Measurements from ENCODE around the gene CAMK1D.

Gene CAMK1D

GRCh38 chr10:12603766-12604470, 254.6 kb downstream of the CAMK1D start:
- DNase-seq, result no peak

GRCh38 chr10:12605580-12606405, 256.4 kb downstream of the CAMK1D start:
- no peak for DNase-seq

- DNase-seq, result no peak
These were observed 257.1 kb downstream of the CAMK1D start for GRCh38 chr10:12606461-12606860.

DNA sequence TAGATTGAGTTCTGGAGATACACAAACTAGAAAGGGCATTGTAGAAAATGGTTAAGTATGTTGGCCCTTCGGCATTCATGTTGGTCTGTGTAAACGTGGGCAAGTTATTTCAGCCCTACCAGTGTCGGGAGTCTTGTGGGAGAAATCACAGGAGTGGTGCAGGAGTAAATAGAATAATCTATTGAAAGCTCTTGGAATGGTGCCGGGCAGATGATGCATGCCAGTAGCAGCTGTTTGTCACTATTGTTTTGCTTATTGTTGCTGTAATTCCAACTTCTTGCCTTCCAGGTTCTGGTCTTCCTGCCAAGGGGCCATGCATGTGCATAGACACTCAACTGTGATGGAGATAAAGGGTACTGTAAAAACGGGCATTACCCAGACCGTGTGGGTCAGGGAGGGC, 259.4 kb downstream of the CAMK1D start:
- no peak for DNase-seq

DNA sequence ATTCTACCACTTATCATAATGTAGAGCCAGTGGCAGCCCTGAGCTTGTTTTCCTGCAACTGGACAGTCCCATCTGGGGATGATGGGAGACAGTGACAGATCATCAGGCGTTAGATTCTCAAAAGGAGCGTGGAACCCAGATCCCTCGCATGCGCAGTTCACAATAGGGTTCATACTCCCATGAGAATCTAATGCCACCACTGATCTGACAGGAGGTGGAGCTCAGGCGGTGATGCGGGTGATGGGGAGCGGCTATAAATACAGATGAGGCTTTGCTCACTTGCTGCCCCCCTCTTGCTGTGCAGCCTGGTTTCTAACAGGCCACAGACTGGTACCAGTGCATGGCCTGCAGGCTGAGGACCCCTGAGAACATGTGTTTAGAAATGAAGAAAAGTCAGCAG, 260.1 kb downstream of the CAMK1D start:
- no peak for DNase-seq

DNA sequence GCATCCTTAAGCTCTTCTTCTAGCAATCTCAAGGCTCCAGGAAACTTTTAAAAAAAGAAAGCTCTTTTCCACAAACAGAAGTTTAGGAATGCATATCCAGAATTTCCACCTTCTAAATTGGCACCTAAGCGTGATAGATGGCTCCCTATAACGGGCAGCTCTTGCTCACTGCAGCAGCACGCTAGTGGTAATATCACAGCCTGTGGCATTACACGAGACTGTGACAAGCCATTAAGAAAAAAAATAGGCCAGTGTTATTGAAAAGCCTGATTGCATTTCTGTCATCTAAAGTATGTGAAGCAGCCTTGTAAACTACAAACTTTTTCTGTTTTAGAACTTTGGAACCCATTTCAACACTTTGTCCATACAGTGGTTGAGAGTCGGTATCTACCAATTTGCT, 263.8 kb downstream of the CAMK1D start:
- no peak for DNase-seq

- no peak for DNase-seq
These were observed 265.0 kb downstream of the CAMK1D start for GRCh38 chr10:12614177-12614995.

DNA sequence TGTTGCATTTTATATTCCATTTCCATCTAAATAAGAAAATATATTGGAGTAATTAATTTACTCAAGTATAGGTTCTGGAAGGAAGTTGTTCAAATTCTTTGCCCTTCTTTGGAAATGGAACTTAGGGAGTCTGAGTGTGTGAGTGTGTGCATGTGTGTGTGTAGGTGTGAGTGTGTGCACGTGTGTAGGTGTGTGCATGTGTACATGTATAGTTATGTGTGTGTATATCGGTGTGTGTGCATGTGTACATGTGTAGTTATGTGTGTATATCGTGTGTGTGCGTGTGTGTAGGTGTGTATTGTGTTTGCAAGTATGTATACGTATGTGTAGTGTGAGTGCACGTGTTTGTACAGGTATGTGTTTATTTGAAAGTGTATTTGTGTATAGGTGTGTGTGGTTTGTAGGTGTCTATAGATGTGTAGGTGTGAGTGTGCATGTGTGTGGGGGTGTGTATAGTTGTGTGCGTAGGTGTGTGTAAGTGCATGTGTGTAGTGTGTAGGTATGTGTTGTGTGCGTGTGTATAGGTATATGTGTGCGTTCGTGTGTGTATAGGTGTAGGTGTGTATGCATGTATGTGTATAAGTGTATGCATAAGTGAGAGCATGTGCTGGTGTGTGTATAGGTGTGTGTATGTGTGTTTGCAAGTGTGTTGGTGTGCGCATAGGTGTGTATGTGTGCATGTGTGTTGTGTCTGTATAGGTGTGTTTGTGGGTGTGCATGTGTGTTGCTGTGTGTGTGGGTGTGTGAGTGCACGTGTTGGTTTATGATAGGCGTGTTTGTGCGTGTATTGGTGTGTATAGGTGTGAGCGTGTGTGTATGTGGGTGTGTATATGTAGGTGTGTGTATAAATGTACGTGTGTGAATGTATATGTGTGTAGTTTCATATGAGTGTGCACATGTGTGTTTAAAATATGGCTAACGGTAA, 266.2 kb downstream of the CAMK1D start:
- DNase-seq, result no peak

- no peak for DNase-seq
These were observed 268.1 kb downstream of the CAMK1D start for GRCh38 chr10:12617191-12618175.

DNA sequence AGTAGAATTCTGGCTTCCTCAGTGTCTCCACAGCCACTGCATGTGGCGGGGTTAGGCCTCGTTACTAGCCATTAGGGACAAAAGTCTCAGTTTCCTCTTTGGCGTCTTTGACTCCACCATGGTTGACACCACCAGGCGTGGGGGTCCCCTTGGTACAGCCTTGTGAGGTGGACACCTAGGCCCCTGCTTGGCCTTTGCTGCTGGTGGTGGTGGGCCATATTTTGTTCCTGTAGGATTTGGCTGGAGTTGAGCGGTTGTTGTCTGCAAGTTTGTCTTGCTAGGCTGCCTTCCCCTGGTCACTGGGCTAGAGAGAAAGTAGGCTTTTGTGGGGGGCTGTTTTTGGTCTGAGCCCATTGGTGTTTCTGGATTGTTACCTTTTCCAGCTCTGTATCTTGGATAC, 272.7 kb downstream of the CAMK1D start:
- DNase-seq, result no peak

GRCh38 chr10:12622691-12623090, 273.3 kb downstream of the CAMK1D start:
- no peak for DNase-seq

DNA sequence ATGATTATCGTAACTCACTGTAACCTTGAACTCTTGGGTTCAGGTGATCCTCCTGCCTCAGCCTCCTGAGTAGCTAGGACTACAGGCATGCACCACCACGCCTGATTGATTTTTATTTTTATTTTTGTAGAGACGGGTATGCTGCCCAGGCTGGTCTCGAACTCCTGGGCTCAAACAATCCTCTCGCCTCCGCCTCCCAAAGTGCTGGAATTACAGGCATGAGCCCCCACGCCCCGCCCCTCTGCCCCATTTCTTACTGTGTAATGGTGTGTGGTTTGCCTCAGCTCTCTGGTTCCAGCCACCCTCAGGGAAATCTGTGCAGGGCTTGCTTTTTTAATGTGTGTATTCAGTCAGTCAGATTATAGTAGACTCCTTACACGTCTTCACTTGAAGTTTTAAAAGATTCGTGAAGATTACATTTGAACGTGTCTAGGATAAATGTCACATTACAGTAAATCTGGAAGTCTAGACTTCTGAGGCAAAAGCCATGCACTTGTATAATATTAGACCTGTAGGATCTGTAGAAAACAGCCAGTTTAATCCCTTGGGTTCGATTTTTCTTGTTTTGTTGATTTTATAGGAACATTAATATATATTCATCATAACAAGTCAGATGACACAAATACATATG, 276.2 kb downstream of the CAMK1D start:
- no peak for DNase-seq

DNA sequence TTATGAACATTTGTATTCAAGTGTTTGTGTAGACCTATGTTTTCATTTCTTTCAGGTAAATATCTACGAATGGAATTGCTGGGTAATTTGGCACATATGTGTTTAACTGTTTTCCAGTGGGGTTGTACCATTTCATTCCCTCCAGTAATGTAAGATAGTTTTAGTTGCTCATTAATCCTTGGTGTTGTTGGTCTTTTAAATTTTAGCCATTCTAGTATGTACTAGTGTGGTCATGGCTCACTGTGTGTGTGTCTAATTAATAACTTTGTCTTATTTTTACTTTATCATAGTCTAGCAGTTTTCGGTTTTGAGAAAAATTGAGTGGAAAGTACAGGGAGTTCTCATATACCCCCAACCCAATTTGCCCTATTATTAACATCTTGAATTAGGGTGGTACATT, 278.8 kb downstream of the CAMK1D start:
- no peak for DNase-seq

GRCh38 chr10:12628964-12629766, 279.8 kb downstream of the CAMK1D start:
- no peak for DNase-seq

DNA sequence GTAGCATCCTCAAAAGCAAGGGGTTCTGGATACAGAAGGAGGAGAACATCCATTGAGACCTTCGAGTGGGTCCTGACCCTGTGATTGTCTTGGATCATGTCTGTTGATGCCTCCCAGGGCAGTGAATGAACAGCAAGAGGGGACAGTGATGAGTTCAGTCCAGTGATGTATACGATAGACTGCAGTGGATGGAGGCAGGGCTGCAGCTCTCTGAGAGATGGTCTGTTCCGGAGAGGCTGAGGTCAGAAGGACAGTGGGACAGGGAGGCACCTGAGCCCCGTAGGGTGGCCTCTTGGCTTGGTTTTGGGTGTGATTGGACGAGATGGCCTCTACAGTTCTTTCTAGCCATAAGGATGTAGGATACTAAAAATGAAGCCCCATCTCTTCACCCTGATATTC, 280.4 kb downstream of the CAMK1D start:
- DNase-seq, result no peak

DNA sequence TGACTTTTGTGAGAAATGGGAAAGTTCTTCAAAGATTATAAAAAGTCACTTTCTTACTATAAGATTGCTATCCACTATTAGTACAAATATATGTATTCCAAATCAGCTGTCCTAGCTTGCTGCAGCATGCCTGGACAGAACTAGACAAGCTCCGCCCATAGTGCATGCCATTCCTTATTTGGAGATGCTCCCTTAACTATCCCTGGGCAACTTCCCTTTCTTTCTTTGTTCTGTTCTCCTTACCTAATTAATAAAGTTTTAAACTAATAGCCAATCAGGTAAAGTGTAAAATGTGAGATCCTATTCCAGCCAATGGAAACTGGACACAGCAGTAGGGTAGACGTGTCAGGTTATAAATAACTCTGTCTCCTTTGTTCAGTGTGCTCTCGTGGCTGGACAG, 281.9 kb downstream of the CAMK1D start:
- peak in 1 of 2 experiments; percentile 7 for DNase-seq

- DNase-seq, result no peak
These were observed 282.6 kb downstream of the CAMK1D start for GRCh38 chr10:12631787-12632562.

DNA sequence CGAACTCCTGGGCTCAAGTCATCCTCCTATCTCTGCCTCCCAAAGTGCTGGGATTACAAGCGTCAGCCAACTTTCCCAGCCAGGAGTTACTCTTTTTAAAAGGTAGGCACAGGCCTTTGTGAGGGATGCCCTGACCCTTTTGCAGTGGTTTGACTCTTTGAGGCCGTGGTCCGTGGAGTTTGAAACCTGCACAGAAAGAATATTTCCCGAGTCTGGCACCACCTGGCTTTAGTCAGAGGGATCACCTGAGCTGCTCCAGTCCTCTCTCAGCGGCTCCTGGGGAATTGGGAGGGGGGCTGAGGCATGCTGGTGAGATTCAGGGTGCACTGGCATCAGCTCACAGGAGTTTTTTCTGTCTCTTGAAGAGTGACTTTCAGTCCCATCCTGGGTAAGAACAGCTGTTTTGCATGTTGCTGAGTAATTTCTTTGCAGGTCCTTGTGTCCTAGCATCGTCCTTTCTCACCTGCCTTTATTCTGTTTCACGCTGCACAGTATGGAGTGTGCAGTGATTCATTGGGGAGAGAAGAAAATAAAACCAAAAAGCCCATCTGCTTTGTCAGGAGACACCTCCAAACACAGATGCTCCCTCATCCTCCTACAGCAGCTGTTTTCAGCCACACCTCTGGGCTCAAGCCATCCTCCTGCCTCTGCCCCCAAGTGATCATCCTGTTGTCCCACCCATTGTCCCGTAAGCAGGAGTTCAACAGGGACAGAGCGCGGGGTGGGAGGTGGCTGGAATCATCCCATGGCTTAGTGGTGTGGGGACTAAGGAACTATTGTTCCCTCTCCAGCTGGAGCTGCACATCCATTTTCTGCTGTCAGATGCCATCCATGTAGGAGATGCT, 284.7 kb downstream of the CAMK1D start:
- no peak for DNase-seq

Measured in Kasumi-1 (cell line).